GM19023 (cell line): ENCODE results near the gene STRADB.
"Not testable (repeated sequence)": the region's sequence is repeated elsewhere in the genome, so short reads cannot be mapped to it uniquely, and the experiment has no call there.

ENCODE experiments used
- ATAC-seq: cut with Tn5 transposase; IDR thresholded peaks from one replicate; pipeline ENCODE4 v1.9.1; 2021; ENCODE audit warnings: mild to moderate bottlenecking, moderate library complexity; ENCODE audit not compliant: unreplicated experiment

Gene STRADB, protein sequence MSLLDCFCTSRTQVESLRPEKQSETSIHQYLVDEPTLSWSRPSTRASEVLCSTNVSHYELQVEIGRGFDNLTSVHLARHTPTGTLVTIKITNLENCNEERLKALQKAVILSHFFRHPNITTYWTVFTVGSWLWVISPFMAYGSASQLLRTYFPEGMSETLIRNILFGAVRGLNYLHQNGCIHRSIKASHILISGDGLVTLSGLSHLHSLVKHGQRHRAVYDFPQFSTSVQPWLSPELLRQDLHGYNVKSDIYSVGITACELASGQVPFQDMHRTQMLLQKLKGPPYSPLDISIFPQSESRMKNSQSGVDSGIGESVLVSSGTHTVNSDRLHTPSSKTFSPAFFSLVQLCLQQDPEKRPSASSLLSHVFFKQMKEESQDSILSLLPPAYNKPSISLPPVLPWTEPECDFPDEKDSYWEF

DNA sequence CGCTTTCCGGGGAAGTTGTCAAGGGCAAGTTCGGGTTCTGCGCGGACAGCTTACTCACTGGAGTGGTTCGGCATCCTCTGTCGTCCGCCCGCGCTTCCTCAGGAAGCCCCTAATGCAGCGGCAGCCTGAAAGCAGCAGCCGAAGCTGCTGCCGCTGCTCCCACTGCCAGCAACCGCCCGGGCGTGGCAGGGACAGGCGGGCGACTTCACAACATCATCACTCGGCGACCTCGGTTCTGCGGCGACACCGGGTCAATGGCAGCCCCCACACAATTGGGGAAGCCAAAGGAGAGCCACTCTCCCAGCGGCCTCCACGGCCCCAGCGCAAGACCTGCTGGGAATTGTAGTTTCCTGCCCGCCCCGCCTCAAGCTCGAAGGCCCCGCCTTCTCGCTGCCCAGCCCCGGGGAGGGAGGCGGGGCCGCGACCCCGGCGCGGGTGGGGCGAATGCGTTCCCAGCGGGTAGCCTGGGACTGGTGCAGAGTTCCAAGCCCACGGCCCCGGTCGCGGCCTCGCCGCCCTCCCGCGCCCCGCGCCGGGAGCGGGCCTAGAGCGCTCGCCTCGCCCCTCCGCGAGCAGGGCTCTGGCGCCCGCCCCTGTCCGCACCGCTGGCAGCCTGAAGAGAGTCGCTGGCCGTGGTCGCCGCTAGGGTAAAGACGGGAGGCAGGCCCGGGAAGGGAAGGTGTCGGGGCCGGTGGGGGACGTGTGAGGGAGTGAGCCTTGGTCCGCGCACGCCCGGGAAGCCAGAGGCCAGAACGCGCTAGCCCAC lies at the start of gene STRADB, which contains the start of gene TRAK2:
STRADB (plus strand) TSS at position 449 of the 766 bp plus-strand sequence. CDS start 3,101 bp downstream, outside the sequence.
TRAK2 (minus strand) TSS at position 167 of the 766 bp plus-strand sequence. CDS start 30,951 bp downstream, outside the sequence.
- ATAC-seq = peak; percentile 95

- no peak for ATAC-seq
Measured at GRCh38 chr2:201401815-201402214, 49.7 kb upstream of the STRADB start.

- ATAC-seq = no peak
Measured at GRCh38 chr2:201402651-201403562, 48.6 kb upstream of the STRADB start.

- ATAC-seq = no peak
Measured at GRCh38 chr2:201403880-201404279, 47.7 kb upstream of the STRADB start.

DNA sequence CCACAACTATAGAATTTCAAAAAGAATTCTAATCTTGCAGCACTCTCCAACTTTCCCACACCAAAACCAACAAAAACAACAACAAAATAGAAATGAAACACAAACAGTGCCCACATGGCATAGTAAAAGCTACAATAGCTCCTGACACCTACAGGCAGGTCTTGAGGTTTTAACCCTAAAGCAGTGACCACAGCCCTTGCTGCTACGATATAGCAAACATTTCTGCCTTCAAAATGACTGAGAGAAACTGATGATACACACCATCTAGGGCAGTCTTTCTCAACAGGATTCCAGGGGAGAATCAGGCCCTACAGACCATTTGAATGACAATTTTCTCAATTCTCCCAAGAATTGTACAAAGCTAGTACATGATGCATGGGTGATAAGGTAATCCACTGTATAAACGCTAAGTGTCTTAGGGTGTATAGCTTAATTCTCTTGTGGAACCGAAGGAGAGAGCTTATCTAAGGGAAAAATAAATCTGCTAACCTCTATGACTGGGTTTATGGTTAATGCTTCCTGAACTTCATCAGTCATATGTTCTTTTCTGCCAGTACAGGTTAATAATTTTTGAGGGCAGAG lies 46.8 kb upstream of the STRADB start:
- ATAC-seq = no peak

- ATAC-seq = no peak
Measured at GRCh38 chr2:201406077-201406662, 45.4 kb upstream of the STRADB start.

GRCh38 chr2:201407265-201407664 lies 44.3 kb upstream of the STRADB start:
- no peak for ATAC-seq

- ATAC-seq = no peak
Measured at GRCh38 chr2:201408931-201409330, 42.6 kb upstream of the STRADB start.

- no peak for ATAC-seq
Measured at GRCh38 chr2:201411421-201411820, 40.1 kb upstream of the STRADB start.

GRCh38 chr2:201413143-201413542 lies 38.4 kb upstream of the STRADB start:
- no peak for ATAC-seq

DNA sequence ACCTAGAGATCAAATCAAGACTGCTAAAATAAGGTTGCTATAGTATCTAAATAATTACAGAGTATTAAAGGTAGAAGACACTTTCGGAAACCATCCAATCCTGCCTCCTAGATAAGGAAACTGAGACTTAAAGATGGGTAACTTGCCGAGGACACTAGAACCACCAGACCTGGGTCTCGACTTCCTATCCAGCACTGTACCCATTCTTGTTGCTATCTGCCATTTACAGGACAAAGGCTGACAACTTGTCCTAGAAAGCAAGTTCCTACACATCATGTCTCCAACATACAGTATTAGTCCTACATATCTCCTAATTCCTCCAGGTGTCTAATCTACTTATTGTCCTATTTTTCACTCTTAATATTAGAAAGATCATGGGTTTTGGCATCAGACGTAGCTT lies 38.0 kb upstream of the STRADB start:
- ATAC-seq = no peak

- no peak for ATAC-seq
Measured at GRCh38 chr2:201414099-201415023, 37.2 kb upstream of the STRADB start.

DNA sequence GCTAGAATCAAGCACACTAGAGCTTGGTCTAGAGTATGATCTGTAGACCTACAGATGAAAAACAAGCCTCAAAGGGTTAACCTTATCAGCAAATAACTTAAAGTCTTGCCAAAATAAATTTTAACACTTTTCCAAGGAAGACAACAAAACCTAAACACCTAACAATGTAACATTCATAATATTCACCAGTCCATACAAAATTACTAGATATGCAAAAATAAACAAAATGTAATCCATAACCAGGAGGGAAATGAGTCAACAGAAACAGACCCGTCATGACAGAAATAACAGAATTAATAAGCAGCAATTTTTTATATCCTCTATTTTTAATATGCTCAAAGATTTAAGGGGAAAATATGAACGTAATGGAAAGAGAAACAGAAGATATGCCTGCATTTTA lies 36.4 kb upstream of the STRADB start:
- no peak for ATAC-seq

DNA sequence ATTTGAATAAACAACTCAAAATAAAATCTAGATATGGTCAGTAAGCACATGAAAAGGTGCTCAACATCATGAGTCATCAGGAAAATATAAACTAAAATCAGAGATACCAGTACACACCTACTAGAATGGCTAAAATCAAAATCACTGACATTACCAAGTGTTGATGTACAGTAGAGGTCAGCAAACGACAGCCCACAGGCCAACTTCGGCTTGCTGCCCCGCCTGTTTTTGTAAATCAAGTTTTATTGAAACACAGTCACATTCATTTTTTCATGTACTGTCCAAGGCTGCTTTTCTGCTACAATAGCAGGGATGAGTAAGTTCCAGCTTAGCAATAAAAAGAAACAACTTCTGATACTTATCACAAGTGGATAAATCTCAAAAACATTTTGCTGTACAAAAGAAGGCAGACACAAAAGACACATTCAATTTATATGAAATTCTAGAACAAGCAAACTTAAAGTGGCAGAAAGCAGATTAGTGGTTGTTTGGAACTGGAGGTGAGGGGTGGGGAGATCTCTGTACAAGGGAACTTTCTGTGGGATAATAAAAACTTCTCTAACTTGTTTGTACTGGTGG lies 32.4 kb upstream of the STRADB start:
- no peak for ATAC-seq

- no peak for ATAC-seq
Measured at GRCh38 chr2:201419986-201420385, 31.6 kb upstream of the STRADB start.

DNA sequence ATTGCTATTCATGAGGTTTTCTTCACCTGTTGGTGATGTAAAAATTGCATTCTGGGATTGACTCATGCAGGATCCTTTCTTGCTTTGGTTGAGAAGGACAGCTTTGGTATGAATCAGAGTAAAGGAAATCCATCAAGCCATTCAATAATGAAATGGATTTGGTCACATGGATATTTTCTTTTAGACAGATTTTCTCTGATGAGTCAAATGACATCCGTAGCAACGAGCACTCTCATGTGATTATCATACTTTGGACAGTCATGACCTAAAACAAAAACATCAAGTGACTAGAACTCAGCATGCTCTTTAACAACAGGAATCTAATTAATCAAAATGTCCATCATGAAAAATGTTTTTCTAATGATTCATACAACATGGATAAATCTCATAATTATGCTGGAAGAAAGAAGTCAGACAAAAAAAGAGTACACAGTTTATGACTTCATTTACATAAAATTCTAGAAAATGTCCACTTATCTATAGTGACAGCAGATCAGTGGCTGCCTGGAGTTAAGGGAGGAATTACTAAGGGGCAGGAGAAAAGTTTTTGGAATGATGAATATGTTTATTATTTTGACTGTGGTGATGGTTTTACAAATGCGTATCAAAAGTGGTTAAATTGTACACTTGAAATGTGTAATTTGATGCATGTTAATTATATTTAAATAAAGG lies 31.0 kb upstream of the STRADB start:
- no peak for ATAC-seq

GRCh38 chr2:201425952-201426351 lies 25.6 kb upstream of the STRADB start:
- ATAC-seq = no peak

DNA sequence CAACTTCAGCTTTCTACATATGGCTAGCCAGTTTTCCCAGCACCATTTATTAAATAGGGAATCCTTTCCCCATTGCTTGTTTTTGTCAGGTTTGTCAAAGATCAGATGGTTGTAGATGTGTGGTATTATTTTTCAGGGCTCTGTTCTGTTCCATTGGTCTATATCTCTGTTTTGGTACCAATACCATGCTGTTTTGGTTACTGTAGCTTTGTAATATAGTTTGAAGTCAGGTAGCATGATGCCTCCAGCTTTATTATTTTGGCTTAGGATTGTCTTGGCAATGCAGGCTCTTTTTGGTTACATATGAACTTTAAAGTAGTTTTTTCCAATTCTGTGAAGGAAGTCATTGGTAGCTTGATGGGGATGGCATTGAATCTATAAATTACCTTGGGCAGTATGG lies 23.2 kb upstream of the STRADB start:
- not testable (repeated sequence) for ATAC-seq
